ENCODE data around the gene PIP5K1B.
A peak's percentile ranks its signal among the peaks of the same experiment; 100 is the strongest.

PIP5K1B gene, protein sequence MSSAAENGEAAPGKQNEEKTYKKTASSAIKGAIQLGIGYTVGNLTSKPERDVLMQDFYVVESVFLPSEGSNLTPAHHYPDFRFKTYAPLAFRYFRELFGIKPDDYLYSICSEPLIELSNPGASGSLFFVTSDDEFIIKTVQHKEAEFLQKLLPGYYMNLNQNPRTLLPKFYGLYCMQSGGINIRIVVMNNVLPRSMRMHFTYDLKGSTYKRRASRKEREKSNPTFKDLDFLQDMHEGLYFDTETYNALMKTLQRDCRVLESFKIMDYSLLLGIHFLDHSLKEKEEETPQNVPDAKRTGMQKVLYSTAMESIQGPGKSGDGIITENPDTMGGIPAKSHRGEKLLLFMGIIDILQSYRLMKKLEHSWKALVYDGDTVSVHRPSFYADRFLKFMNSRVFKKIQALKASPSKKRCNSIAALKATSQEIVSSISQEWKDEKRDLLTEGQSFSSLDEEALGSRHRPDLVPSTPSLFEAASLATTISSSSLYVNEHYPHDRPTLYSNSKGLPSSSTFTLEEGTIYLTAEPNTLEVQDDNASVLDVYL

DNA sequence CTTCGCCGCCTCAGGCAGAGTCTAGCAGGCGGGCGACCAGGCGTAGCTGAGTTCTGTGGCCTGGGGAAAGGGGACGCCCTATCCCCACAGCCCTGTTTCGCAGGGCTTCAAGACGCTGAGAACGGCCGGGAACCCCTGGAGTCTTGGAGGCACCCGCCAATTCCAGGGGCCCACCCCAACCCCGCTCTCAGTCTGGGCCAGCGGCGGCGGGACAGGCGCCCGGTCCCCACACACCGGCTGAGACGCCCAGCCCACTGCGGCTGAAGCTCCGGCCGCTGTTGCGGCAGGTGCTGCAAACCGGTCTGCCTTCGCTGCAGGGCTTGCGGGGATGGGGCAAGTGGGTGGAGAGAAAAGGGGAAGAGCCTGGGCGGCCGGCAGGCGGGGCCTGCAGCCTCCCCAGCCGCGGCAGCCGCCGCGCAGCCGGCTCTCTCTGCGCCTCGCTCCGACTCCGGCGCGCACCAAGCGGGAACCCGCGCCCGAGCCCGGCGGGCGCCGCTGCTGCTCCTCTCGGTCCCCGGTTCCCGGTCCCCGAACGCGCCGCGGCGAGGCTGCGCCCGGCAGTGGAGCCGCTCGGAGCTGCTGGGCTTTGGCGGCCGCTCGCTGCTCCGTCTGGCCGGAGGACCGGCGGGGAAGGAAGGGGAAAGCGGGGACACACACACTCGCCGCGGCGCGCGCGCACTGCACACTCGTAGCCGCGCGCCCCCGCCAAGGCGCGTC, at the start of gene PIP5K1B:
Gene PIP5K1B, plus strand, starts transcription at position 427 of the 717 bp plus-strand sequence. CDS start 117,375 bp downstream, outside the sequence.
- Histone ChIP-seq H2AFZ (ENCODE audit: low read length) (no peak within 1 kb of the TSS; the same call in 1 of the 2 replicates), H3K27ac (ENCODE audit: low read depth, low read length, poor library complexity, severe bottlenecking) (no peak within 1 kb of the TSS)

DNA sequence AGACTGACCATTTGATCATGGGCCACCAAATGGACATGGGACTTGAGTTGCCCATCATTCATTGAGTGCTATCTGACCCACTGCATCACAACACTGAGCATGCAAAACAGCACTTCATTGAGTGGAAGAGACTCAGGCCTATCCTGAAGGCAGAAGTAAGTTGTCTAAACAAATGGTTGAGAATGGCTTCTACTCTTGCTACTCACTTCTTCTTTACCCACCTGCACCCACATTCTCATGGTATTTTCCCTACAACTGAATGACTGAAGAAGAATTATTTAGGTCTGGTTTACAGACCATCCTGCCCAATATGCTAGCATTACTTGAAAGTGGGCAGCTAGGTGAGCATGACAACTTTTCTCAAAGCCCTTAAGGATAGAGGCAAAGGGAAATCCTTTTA, 41.0 kb upstream of the PIP5K1B start:
- no peaks in the 10 kb centered on the region for H3F3A ChIP-seq (ENCODE audit: insufficient read depth, low read length)
- no peaks in the 10 kb centered on the region for H3K9me2 ChIP-seq (ENCODE audit: low read depth, low read length)
- no peak overlapping the region for H3K27ac ChIP-seq (ENCODE audit: low read depth, low read length, poor library complexity, severe bottlenecking)
- no peaks in the 10 kb centered on the region for H3K79me2 ChIP-seq (ENCODE audit: insufficient read depth, low read length)
- no peaks in the 10 kb centered on the region for H3K36me3 ChIP-seq (ENCODE audit: insufficient read depth, low read length)
- no peaks in the 10 kb centered on the region for H3K9me3 ChIP-seq (ENCODE audit: low read length)
- no peak for TF ChIP-seq EZH2 (IDR thresholded peaks at IDR 0.05; ENCODE audit: borderline replicate concordance, low read length)
- TF ChIP-seq, protein P1, sequence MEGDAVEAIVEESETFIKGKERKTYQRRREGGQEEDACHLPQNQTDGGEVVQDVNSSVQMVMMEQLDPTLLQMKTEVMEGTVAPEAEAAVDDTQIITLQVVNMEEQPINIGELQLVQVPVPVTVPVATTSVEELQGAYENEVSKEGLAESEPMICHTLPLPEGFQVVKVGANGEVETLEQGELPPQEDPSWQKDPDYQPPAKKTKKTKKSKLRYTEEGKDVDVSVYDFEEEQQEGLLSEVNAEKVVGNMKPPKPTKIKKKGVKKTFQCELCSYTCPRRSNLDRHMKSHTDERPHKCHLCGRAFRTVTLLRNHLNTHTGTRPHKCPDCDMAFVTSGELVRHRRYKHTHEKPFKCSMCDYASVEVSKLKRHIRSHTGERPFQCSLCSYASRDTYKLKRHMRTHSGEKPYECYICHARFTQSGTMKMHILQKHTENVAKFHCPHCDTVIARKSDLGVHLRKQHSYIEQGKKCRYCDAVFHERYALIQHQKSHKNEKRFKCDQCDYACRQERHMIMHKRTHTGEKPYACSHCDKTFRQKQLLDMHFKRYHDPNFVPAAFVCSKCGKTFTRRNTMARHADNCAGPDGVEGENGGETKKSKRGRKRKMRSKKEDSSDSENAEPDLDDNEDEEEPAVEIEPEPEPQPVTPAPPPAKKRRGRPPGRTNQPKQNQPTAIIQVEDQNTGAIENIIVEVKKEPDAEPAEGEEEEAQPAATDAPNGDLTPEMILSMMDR (IDR thresholded peaks at IDR 0.05; ENCODE audit: low read length), result no peak
- no peak overlapping the region for H3K9ac ChIP-seq (ENCODE audit: low read length)
- no peaks in the 10 kb centered on the region for H3K27me3 ChIP-seq (ENCODE audit: insufficient read depth, low read length)
- no peak overlapping the region for H3K4me2 ChIP-seq (ENCODE audit: low read length)
- no peak overlapping the region for H2AFZ ChIP-seq (ENCODE audit: low read length)
- no peaks in the 10 kb centered on the region for H3K4me1 ChIP-seq (ENCODE audit: insufficient read depth, low read length, severe bottlenecking)
- H3K4me3 ChIP-seq (ENCODE audit: low read depth, low read length, poor library complexity, severe bottlenecking), result no peak overlapping the region
- H4K20me1 ChIP-seq (ENCODE audit: insufficient read depth, low read length), result no peaks in the 10 kb centered on the region

More for the DNA sequence above, at the start of gene PIP5K1B:
- Histone ChIP-seq H3K9me2 (ENCODE audit: low read depth, low read length) (no peaks in the 10 kb centered on the region), H3K9ac (ENCODE audit: low read length) (peak within 1 kb of the TSS; percentile 51; the same call in 1 of the 2 replicates), H3K4me2 (ENCODE audit: low read length) (peak within 1 kb of the TSS; percentile 86), H3K4me3 (ENCODE audit: low read depth, low read length, poor library complexity, severe bottlenecking) (peak within 1 kb of the TSS; percentile 61), H3K36me3 (ENCODE audit: insufficient read depth, low read length) (no peaks in the 10 kb centered on the region), H3K4me1 (ENCODE audit: insufficient read depth, low read length, severe bottlenecking) (peaks cover 18% of the 10 kb centered on the region), H4K20me1 (ENCODE audit: insufficient read depth, low read length) (no peaks in the 10 kb centered on the region), H3F3A (ENCODE audit: insufficient read depth, low read length) (no peaks in the 10 kb centered on the region), H3K79me2 (ENCODE audit: insufficient read depth, low read length) (no peaks in the 10 kb centered on the region), H3K27me3 (ENCODE audit: insufficient read depth, low read length) (0 out of 2 replicates have a peak, but pooled peaks cover 6% of the 10 kb centered on the region), H3K9me3 (ENCODE audit: low read length) (no peaks in the 10 kb centered on the region)
- TF ChIP-seq, protein P1 (IDR thresholded peaks at IDR 0.05; ENCODE audit: low read length), result no peak; the same call in 1 of the 2 replicates
- no peak for TF ChIP-seq EZH2 (IDR thresholded peaks at IDR 0.05; ENCODE audit: borderline replicate concordance, low read length)

DNA sequence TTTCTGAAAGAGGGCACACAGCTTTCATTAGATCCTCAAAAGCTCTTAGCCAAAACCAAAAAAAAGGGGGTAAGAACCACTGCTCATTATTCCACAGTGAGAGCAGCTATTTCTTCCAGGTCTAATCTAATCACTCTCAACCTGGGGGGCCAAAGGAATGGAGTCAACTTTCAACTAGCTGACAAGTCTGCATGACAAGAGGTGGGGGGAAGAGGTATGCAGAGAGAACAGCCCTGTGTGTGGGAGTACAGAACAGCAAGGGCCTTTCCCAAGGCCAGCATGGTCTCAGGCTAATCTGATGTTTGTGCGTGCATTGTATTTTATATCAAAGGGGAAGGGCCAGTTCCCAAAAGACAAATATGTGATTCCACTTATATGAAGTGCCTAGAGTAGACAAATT, 36.9 kb upstream of the PIP5K1B start:
- Histone ChIP-seq H3K79me2 (ENCODE audit: insufficient read depth, low read length) (no peaks in the 10 kb centered on the region), H3K36me3 (ENCODE audit: insufficient read depth, low read length) (no peaks in the 10 kb centered on the region), H3K9me2 (ENCODE audit: low read depth, low read length) (no peaks in the 10 kb centered on the region), H3K4me1 (ENCODE audit: insufficient read depth, low read length, severe bottlenecking) (no peaks in the 10 kb centered on the region), H3K9me3 (ENCODE audit: low read length) (no peaks in the 10 kb centered on the region), H3F3A (ENCODE audit: insufficient read depth, low read length) (no peaks in the 10 kb centered on the region), H2AFZ (ENCODE audit: low read length) (no peak overlapping the region), H3K27ac (ENCODE audit: low read depth, low read length, poor library complexity, severe bottlenecking) (no peak overlapping the region), H3K9ac (ENCODE audit: low read length) (no peak overlapping the region), H3K27me3 (ENCODE audit: insufficient read depth, low read length) (no peaks in the 10 kb centered on the region), H3K4me3 (ENCODE audit: low read depth, low read length, poor library complexity, severe bottlenecking) (no peak overlapping the region), H4K20me1 (ENCODE audit: insufficient read depth, low read length) (no peaks in the 10 kb centered on the region), H3K4me2 (ENCODE audit: low read length) (no peak overlapping the region)
- TF ChIP-seq EZH2 (IDR thresholded peaks at IDR 0.05; ENCODE audit: borderline replicate concordance, low read length), result no peak
- TF ChIP-seq, protein P1 (IDR thresholded peaks at IDR 0.05; ENCODE audit: low read length), result no peak
